Brain pericyte (primary cell): Measurements from ENCODE around the gene RCAN1.

Experiments used
- DNase-seq: peaks from one replicate; pipeline ENCODE4 v3.0.0-alpha.2; 2012; ENCODE audit warnings: low read depth, low spot score

Gene RCAN1

DNA sequence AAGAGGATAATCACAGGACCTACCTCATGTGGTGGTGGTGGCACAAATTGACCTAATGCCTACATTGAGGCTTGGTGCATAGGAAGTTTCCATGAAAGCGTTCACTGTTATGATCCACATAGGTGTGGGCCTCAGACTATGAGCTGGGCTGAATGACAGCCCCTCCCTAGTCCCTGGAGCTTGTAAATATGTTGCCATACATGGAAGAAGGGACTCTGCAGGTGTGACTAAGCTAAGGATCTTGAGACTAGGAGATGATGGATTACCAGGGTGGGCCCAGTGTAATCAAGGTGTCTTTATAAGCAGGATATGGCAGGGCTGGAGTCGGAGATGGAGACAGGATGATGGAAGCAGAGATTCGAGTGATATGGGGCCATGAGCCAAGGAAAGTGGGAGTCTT is 71.9 kb downstream of the RCAN1 start:
- DNase-seq, result no peak

- DNase-seq, result no peak
Measured at GRCh38 chr21:34540206-34540605, 74.7 kb downstream of the RCAN1 start.

GRCh38 chr21:34537838-34538237 is 77.1 kb downstream of the RCAN1 start:
- no peak for DNase-seq

DNA sequence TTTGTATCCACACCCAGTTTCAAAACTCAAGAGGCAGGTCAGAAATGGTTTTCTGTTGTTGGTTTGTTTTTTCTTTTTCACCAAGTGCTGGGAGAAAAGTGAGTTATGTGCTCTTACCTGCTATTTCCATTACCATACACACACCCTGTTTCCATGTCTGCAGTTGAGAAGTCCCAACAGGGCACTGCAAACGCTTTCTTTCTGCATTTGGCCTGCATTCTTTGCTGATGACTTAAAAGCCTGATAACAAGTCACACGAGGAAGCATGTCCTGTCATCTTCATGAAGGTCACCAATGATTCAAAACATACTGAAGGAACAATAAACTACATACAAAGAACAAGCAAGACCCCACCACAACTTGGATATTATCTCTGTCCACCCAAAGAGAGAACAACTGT is 78.1 kb downstream of the RCAN1 start:
- no peak for DNase-seq

GRCh38 chr21:34536311-34536710 is 78.6 kb downstream of the RCAN1 start:
- no peak for DNase-seq

- DNase-seq, result no peak
Measured at GRCh38 chr21:34535886-34536285, 79.0 kb downstream of the RCAN1 start.

DNA sequence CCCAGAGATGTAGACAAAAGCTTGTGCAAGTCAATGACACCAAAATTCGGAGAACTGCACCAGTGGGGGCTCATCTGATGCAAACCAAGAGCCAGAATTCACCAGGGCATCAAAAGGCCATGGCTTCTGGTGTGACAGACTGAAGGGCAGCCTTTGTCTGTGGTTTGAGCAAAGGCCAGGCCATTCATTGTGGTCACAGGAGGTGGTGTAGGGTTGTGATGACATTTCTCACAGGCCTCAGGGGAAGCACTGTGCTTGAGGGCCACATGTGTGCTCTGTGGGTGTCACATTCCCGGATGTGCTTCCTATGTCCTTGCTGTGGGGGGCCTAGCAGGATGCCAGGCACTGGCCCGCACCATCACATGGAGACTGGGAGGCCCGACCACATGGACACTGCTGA is 80.4 kb downstream of the RCAN1 start:
- no peak for DNase-seq

DNA sequence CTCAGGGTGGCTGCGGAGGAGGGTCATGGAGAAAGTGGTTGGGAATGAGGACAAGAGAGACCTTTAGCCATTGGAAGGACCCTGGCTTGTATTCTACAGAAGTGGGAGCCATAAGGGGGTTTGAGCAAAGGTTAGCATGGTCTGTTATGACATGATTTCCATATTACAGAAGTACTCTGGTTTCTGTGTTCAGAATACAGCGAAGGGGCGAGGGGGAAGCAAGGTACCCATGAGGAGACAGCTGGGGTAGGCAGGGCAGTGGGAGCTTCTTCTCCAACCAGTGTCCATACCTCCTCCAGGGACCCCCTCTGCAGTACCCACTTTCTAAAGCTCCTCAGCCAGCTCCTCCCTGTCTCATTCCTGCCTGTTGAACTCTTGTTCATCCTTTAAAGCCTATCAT is 81.0 kb downstream of the RCAN1 start:
- DNase-seq, result no peak

- DNase-seq, result no peak
Measured at GRCh38 chr21:34531399-34531798, 83.5 kb downstream of the RCAN1 start.

GRCh38 chr21:34530261-34530660 is 84.7 kb downstream of the RCAN1 start:
- no peak for DNase-seq

- DNase-seq, result no peak
Measured at GRCh38 chr21:34528131-34528561, 86.8 kb downstream of the RCAN1 start.

DNA sequence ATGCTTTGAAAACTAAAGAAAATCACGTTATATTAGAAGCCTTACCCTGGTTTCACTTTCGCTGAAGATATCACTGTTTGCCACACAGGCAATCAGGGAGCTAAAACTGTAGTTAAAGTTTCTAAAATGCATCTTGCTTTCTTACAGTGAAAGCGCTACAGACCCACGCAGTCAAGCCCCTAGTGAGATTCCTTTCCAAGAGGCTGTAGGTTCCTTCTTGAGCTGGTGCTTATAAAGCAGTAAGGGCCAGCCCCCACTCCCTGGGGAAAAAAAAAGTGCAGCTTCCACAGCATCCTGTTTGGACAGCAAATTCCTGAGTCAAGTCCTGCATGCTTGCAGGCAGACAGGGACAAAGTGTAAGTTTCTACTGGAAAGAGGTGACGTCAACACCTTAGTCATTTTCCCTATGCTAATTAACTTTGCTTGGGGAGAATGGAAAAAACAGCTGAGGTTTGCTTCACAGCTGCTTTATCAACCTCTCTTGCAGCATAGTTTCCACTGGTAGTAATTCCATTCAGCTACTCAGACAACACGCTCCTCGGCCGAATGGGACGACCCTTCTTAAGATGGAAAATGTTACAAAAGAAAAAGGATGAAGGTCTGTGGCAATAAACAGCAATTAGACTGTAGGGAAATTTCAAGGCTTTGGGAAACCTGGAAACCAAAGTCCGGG is 88.2 kb downstream of the RCAN1 start:
- DNase-seq, result peak; percentile 89

- no peak for DNase-seq
Measured at GRCh38 chr21:34526241-34526617, 88.7 kb downstream of the RCAN1 start.

- no peak for DNase-seq
Measured at GRCh38 chr21:34524646-34525601, 90.0 kb downstream of the RCAN1 start.

GRCh38 chr21:34523019-34523555 is 91.8 kb downstream of the RCAN1 start:
- DNase-seq, result no peak

DNA sequence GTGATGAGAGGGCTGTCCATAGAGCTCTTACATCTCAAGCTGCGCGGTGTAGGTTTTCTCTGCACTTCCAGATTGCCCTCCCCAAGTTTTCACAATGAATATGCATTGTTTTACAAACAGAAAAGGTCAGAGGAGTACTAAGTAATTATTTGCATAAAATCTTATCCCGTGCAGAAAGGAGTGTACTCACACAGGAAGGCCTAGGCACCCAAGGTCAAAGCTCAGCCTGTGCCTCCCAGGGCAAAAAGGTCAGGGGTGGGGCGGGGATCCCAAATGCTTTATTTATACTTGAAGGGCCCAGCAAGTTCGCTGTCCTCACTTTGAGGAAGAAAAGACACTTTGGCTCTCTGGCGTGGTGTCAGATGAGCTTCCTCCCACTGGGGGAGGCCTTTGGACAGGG is 92.6 kb downstream of the RCAN1 start:
- no peak for DNase-seq

- no peak for DNase-seq
Measured at GRCh38 chr21:34521561-34521960, 93.4 kb downstream of the RCAN1 start.

DNA sequence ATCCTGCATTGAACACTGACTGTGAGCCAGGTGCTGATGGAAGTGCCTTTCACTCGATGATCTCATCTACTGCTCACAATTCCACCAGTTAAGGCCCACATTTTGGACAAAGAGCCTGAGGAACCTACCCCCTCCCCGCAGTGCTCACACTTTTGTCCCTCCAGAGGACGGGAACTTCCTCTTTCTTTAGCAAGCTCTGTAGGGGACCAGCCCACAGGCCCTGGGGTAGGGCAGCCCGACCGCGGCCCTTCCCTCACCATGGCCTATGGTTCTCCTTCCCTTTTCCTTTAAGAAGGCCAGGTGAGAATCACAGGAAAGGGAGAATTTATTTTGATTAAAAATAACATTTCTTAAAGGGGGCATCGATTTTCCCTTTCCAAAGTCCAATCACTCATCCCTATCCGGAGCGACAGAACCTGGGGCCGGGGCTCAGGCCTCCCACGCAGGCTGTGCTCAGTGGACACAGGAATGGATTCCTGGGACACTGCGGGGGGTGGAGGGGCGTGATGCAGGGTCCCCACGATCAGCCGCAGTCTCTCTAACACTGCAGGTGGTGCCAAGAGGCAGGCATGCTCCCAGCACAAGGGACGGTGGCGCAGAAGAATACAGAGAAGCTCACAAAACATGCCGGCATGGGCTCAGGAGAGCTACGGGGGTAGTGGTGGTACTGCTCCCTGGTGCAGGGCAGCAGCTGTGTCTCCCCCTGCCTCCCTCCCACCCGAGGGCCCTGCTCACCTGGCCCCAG is 94.0 kb downstream of the RCAN1 start:
- DNase-seq, result no peak

- DNase-seq, result no peak
Measured at GRCh38 chr21:34520281-34520680, 94.6 kb downstream of the RCAN1 start.

- no peak for DNase-seq
Measured at GRCh38 chr21:34519694-34520093, 95.2 kb downstream of the RCAN1 start.

DNA sequence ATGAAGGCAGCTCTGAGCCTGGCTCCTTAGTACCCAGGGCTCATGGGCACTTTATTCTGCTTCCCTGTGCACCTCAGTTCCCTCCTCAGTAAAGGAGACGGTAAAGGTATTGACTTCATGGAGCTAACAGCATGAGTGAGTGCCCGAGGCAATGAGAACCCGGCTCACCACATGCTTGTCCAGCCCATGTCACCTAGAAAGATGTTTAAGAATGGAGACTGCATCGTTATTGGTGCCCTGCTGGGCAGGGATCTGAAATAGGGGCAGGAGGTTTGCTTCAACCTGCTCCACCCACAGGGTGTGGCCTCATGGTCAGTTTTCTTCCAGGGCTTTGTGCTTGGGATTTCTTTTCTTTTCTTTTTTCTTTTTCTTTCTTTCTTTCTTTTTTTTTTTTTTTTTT is 95.9 kb downstream of the RCAN1 start:
- DNase-seq, result no peak

DNA sequence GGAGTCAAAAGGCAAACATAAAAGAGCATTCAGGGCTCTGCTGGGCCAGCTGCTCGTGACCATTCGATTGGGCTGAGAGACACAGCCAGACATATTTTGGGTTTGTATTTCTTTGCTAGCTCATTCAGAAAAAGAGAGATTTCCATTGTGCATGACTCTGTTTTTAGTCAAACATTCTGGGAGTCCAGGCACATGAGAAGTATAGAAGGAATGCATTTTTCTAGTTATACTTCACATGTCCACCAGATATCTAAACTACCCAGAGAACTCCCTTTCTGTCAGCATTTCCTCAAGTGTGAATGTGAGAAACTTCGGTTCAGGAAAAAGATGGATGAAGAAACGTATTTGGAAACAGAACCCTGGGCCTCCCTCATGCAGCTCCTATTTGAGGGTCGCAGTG is 96.6 kb downstream of the RCAN1 start:
- DNase-seq, result no peak
